Tongue (tissue), 2 donors: ENCODE data around the gene DPP8. TPM values are rescaled to one million over a fixed set of nuclear protein-coding genes. Genes with fewer than 3 reads are reported as not detected.
A peak's percentile ranks its signal among the peaks of the same experiment; 100 is the strongest.

ENCODE experiments used
- DNase-seq: peaks from one replicate; pipeline ENCODE4 v3.0.0-alpha.2; 2015
- total RNA-seq: library from RNA; depleted of rRNA; stranded (reverse); fragments of >200 nt; gene quantifications from one replicate; pipeline ENCODE4 v1.2.3, GENCODE V29; 2014

The DPP8 gene
- total RNA-seq, 1 donor from 2014 or later, result 50.0 TPM

- no peak for DNase-seq
Observed at GRCh38 chr15:65423976-65424679, 93.4 kb downstream of the DPP8 start.

DNA sequence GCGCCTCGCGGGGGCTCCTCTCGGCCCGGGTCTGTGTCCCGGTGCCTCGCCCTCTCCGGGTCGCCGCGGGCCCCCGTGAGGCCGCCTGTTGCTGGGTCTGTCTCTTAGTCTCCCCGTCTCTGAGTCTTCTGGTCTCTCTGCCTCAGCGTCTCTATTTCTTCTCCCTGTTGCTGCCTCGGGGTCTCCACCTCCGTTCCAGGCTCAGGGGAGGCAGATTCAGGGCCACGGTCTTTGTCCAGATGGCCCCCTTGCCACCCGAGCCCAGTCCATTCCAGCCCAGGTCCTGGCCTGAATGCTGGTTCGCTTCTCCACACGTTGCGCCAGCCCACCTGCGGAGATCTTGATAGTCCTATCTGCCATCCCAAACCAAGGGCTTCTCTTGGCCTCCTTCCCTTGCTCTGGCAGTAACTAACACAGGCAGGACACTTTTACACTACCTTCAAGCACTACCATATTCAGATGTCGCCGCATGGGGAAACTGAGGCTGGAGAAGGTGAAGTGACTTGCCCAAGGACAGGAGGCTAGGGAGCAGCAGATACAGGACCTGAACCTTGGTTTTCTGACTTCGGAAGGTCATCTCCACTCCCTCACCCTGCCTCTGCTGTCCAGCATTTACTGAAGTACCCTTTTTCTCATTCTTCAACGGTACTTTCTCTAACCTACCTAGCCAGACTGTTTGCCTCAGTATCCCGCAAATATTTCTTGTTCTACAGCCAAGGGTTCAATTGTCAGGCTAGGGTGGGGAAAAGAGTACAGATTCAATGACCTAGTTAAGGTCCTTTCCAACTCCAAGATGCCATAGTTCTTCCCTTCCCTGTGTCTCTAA is 94.1 kb downstream of the DPP8 start:
- no peak for DNase-seq

DNA sequence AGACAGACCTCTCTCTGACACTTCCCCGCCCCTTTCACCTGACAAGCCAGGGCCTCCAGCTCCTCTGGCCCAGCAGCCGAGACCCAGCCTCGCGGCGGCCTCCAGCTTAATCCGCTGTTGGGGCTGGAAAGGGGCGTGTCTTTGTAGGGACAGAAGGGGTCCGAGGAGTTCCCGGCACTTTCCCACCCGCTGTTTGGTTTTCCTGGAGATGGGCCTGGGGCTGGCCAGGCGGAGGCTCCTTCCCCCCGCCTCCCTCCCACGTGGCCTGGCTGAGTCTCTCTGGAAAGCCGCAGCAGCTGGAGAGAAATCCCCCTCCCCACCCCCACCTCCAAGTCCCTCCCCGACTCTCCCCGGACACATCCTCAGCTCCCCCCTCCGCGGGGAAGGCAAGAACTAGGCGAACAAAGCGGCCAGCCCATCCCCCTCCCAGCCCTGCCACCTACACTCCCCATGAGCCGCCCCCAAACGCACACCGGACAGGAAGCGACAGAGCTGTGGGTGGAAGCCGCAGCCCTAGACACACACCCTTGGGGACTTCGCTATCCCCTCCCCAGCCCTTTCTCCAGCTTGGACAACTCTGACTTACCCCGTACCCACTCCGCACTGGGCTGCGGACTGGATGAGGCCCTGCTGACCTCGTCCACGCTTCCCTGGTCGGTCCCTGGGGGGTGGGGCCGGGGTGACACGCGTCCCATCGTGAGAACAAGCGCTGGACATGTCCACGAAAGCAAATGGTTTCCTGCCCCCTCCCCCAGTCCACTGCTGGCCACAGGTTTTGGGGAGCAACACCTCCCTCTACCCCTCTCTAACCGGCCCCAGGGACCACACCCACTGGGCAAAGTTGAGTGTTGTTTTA is 95.9 kb downstream of the DPP8 start:
- DNase-seq, result peak; percentile 98

DNA sequence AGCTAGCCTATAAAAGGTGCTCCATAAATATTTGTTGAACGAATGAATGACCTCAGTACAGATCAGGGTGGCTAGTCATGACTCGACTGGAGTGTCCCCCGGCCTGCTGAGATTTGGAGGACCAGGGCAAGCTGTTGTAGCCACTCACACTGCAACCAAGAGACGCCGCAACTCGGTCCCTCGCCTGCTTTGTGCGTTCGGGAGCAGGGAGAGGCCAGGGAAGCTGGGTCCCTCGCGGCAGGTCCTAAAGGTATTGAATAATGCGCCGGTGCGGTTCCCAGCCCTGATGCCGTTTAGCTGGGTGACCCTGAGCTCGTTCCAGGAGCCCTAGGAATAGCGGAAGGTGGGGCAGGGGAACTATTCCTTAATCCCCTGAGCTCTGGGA is 96.5 kb downstream of the DPP8 start:
- no peak for DNase-seq

DNA sequence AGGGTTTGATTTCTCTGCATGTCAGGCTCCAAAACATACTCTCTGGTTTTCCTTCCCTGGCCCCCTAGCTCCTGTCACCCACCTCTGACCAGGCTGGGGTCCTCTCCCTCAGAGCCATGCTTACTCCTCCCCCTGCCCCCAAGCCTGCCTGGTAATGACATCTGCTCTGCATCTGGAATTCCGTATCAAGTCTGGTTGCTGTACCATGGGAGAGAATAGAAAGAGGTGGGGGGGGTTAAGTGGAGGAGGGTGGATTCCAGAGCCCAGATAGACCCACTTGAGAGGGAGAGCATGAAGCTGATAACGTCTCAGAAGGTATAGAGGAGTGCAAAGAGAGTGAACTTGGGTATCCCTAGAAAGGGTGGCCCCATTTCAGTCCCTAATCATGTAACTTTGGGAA is 98.9 kb downstream of the DPP8 start:
- no peak for DNase-seq

DNA sequence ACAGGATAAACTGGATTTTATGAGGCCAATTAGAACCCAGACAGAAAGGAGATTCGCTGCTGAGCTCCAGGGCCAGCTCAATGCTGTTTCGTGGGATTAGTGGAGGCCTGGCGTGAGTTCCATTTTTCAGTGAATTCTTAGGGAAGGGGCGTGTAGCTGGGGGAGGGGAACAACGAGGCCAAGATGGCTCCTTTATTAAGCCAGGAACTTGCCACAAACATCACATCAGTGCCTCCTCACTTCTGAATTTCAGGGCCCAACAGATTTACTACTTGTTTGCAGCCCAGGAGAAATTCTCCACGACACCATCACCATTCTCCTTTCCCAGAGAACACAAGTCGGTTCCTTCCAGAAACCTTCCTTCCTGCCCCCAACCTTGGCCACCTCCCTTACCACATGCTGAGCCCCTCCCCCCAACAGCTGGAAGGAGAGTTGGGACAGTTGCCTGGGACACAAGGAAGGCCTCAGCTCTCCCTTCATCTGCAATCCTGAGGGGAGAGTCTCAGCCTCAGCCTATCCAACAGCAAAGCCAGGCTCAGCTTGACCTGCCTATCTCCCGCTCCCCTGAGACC is 100.6 kb downstream of the DPP8 start:
- peak; percentile 96 for DNase-seq

GRCh38 chr15:65414841-65415621 is 102.5 kb downstream of the DPP8 start:
- DNase-seq, result peak; percentile 96

- no peak for DNase-seq
Observed at GRCh38 chr15:65413760-65414144, 103.7 kb downstream of the DPP8 start.

DNA sequence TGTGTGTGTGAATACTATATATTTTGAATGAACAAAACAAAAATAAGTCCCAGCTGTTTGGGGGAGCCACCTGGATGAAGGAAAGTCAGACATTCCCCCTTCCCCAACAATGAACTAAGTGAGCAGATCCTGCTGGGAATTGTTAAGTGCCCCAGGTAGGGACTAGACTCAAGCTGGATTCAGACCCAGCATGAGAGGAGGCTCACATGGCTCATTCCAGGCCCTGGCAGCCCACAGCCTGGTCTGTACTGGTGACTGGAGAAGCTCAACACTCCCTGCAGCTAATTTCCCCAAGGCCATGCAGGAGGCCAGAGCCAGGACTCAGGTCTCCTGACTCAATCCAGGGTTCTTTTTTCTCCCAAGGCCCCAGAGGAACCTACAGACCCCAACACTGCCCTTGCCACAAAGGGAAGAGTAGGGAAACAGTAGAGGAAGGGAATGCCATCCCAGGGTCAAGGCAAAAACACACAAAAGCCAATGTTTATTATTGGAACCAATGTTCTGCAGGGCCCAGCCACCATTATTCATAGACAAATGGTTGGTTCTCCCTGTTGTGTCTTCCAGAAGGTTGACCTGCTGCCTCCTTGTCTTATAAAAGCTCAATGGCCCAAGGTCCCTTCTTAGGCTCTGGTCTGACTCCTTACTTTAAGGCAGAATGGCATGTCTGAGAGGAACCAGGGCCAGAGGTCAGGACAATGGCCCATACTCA is 104.3 kb downstream of the DPP8 start:
- DNase-seq, result no peak

DNA sequence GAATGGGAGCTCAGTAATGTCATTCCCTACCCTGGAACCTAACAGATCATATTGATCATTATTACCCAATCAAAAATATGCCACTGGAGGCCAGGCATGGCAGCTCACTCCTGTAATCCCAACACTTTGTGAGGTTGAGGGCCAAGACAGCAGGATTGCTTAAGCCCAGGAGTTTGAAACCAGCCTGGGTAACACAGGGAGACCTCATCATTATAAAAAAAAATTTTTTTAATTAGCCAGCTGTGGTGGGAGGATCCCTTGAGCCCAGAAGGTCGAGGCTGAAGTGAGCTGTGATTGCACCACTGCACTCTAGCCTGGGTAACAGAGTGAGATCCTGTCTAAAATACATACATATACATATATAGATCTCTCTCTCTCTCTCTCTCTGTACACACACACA is 104.9 kb downstream of the DPP8 start:
- DNase-seq, result no peak

GRCh38 chr15:65411465-65412071 is 105.9 kb downstream of the DPP8 start:
- no peak for DNase-seq

DNA sequence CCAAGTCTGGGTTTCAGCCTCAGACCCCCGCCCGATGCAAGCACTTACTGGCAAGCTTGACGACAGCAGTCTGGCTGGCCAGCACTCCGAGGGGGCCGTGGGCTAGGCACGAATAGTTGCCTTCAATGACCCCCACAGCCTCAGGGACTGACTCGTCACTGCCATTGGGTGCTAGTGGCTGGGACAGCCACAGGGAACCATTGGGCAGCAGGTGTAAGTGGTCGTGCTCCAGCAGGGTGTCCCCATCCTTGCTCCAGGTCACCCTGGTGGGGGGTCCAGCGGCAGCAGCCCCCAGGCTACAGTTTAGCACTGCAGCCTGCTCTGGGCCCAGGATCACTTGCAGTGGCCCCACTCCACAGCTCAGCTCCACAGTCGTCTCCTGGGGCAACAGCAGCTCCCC is 106.5 kb downstream of the DPP8 start:
- DNase-seq, result no peak

DNA sequence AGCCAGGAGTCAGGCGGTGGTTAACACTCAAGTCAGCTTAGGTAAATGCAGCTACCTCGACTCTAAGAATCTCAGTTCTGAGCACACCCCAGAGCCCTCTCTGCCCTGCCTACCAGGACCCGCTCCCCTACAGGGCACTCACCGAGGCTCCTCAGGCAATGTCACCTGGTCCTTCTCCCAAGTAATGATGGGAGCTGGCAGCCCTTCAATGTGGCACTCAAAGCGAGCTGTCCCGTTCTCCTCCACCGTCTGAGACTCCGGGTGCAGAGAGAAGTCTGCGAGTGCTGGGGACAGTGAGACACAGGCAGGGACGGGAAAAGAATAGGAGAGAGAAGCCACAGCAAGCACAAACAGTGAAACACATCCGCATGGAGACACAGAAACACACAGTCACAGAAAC is 107.5 kb downstream of the DPP8 start:
- DNase-seq, result no peak

DNA sequence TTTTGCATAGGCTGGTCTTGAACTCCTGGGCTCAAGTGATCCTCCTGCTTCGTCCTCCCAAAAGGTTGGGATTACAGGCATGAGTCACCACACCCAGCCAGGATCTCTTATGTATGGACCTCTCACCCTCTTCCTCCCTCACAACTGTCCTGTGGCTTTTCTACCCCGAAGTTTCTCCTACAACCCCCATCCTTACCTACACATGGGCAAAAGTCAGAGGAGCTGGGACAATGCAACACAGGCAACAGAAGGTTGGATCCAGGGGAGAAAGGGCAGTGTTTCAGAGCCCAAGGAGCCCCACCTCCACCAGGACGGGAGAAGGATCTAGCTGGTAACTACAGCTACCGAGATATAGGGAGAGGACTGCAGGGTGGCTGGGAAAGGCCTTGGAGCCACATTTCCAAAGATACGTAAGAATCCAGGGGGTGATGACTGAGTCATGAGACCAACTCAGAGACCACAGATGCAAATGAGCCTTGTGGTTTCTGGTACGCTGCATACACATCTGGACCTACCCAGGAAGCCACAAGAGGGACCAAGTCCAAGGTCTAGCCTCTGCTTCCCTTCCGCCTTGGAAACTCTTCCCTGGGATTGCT is 108.4 kb downstream of the DPP8 start:
- DNase-seq, result no peak

DNA sequence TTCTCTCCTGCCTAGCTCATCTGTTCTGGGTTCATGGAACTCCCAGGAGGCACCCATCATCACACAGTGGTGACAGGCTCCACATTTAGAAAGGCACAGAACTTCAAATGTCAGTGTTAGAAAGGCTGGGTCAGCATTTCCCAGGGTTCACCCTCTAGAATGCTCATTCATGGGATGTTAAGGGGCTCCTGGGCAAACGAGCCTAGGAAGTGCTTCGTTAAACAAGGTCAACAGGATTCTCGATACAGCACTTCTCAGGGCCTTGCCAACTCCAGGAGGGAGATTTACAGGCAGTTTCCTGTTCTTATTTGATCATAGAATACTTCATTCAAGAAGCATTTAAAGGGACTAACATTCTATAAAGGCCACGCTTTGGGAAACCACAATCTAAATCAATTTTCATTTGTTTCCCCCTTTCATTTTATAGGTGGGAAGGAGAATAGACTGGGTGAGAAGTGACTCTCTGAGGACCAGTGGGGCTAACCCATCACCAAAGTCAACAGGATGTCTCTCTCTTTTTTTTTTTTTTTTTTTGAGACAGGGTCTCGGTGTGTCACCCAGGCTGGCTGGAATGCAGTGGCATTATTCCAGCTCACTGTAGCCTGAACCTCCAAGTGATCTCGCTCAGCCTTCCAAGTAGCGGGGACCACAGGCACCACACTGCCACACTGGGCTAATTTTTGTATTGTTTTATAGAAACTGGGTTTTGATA is 109.0 kb downstream of the DPP8 start:
- DNase-seq, result no peak

- peak; percentile 49 for DNase-seq
Observed at GRCh38 chr15:65406424-65407000, 111.0 kb downstream of the DPP8 start.

- peak; percentile 74 for DNase-seq
Observed at GRCh38 chr15:65405791-65406423, 111.6 kb downstream of the DPP8 start.

- DNase-seq, result peak; percentile 77
Observed at GRCh38 chr15:65404186-65404872, 113.2 kb downstream of the DPP8 start.
